ENCODE measurements around the gene FANK1.
"Not testable (repeated sequence)": the region's sequence is repeated elsewhere in the genome, so short reads cannot be mapped to it uniquely, and the experiment has no call there.

Gene FANK1

GRCh38 chr10:125895130-125896087 lies 955 bp upstream of the FANK1 start:
- Histone ChIP-seq H3K9ac (ENCODE audit: low read length) (peak overlapping the region; percentile 61; the same call in 1 of the 2 replicates), H2AFZ (ENCODE audit: low read length) (peak overlapping the region; percentile 82; the same call in 1 of the 2 replicates), H3K4me2 (ENCODE audit: low read depth, low read length) (peak overlapping the region; percentile 52; the same call in 1 of the 2 replicates), H3K4me3 (ENCODE audit: low read length) (peak overlapping the region; percentile 77)
- not testable (repeated sequence) for H3K27me3 ChIP-seq (replicated peaks; ENCODE audit: insufficient read depth, low read length); H3K9me3 ChIP-seq (replicated peaks; ENCODE audit: insufficient read depth, low read length); H3K36me3 ChIP-seq (replicated peaks; ENCODE audit: insufficient read depth, low read length); H3K27ac ChIP-seq (ENCODE audit: low read length); H3F3A ChIP-seq (ENCODE audit: insufficient read depth, low read length); H3K4me1 ChIP-seq (ENCODE audit: low read length); H3K79me2 ChIP-seq (ENCODE audit: low read length); H3K9me2 ChIP-seq (replicated peaks; ENCODE audit: insufficient read depth, low read length); H4K20me1 ChIP-seq (ENCODE audit: insufficient read depth, low read length)
- DNase-seq, result peak; percentile 34

DNA sequence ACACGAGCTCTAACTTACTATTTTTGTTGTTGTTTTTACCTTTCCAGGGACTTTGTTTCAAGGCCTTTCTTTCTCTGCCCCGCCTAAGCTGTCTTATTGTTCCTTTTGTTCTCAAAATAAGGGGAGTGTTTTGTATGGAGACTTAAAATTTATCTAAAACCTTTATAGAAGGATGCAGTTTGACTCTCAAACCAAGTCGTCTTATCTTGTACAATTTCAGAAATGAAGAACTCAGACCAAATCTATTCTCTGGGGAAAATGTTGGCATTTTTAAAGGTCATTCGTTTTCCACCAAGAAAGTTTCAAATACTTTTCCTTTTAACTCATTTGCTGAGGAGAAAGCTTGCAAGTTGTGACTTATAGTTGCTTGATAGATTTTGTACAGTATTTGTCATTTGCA lies 953 bp downstream of the FANK1 start:
- not testable (repeated sequence) for H3K27me3 ChIP-seq (replicated peaks; ENCODE audit: insufficient read depth, low read length); H3K36me3 ChIP-seq (replicated peaks; ENCODE audit: insufficient read depth, low read length); H3K4me2 ChIP-seq (ENCODE audit: low read depth, low read length); H3F3A ChIP-seq (ENCODE audit: insufficient read depth, low read length); DNase-seq; H3K9ac ChIP-seq (ENCODE audit: low read length); H3K9me3 ChIP-seq (replicated peaks; ENCODE audit: insufficient read depth, low read length); H3K4me1 ChIP-seq (ENCODE audit: low read length); H4K20me1 ChIP-seq (ENCODE audit: insufficient read depth, low read length); H3K79me2 ChIP-seq (ENCODE audit: low read length); H3K27ac ChIP-seq (ENCODE audit: low read length); H2AFZ ChIP-seq (ENCODE audit: low read length); H3K9me2 ChIP-seq (replicated peaks; ENCODE audit: insufficient read depth, low read length); H3K4me3 ChIP-seq (ENCODE audit: low read length)

DNA sequence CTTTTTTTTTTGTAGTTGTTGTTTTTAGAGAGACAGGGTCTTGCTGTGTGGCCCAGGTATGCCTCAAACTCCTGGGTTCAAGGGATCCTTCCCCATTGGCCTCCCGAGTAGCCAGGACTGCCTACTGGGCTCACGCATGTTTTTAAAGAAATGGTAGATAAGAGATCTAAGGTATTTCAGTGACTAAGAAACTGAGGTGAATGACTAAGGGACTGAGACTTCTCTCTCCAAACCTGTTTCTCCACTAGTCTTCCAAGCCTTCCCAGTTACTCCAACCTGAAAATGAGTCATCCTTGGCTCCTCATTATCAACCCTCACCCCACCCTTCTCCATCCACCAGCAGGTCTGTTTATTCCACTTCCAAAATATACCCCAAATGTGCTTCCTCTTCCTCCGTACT lies 4.6 kb downstream of the FANK1 start:
- not testable (repeated sequence) for H4K20me1 ChIP-seq (ENCODE audit: insufficient read depth, low read length); H3K9ac ChIP-seq (ENCODE audit: low read length); H3F3A ChIP-seq (ENCODE audit: insufficient read depth, low read length); H3K4me3 ChIP-seq (ENCODE audit: low read length); H3K4me2 ChIP-seq (ENCODE audit: low read depth, low read length); H3K9me3 ChIP-seq (replicated peaks; ENCODE audit: insufficient read depth, low read length); H3K4me1 ChIP-seq (ENCODE audit: low read length); H2AFZ ChIP-seq (ENCODE audit: low read length); DNase-seq; H3K36me3 ChIP-seq (replicated peaks; ENCODE audit: insufficient read depth, low read length); H3K27ac ChIP-seq (ENCODE audit: low read length); H3K79me2 ChIP-seq (ENCODE audit: low read length); H3K27me3 ChIP-seq (replicated peaks; ENCODE audit: insufficient read depth, low read length); H3K9me2 ChIP-seq (replicated peaks; ENCODE audit: insufficient read depth, low read length)

DNA sequence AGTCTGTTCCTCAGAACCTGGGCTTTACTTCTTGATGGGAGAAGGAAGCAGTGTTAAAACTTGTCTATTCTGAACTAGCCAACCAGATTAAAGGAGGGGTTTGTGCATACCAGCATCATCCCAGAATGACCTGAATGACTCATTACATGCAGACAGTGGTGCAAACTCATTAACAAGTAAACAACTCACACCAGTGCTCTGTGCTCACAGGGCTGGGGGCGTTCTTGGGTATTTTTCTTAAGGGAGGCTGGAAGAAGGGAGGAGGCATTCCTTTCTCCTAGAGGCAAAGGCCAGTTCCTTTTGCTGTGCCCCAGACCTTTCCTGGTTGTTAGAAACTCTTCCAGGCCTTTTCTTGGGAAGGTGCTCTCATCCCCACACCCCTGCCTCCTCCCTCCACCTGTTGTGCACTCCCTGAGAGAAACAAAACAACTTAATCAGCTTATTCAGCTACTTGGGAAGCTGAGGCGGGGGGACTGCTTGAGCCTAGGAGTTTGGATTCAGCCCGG lies 6.8 kb downstream of the FANK1 start:
- H3K9me2 ChIP-seq (replicated peaks; ENCODE audit: insufficient read depth, low read length); H3K4me1 ChIP-seq (ENCODE audit: low read length); H3K27ac ChIP-seq (ENCODE audit: low read length); H3K79me2 ChIP-seq (ENCODE audit: low read length); H2AFZ ChIP-seq (ENCODE audit: low read length); H3K9me3 ChIP-seq (replicated peaks; ENCODE audit: insufficient read depth, low read length); H3F3A ChIP-seq (ENCODE audit: insufficient read depth, low read length); DNase-seq; H3K36me3 ChIP-seq (replicated peaks; ENCODE audit: insufficient read depth, low read length); H3K9ac ChIP-seq (ENCODE audit: low read length); H3K4me3 ChIP-seq (ENCODE audit: low read length); H3K27me3 ChIP-seq (replicated peaks; ENCODE audit: insufficient read depth, low read length); H4K20me1 ChIP-seq (ENCODE audit: insufficient read depth, low read length); H3K4me2 ChIP-seq (ENCODE audit: low read depth, low read length): not testable (repeated sequence)

GRCh38 chr10:125905069-125905994 lies 9.0 kb downstream of the FANK1 start:
- H3K9me2 ChIP-seq (replicated peaks; ENCODE audit: insufficient read depth, low read length), result not testable (repeated sequence)

DNA sequence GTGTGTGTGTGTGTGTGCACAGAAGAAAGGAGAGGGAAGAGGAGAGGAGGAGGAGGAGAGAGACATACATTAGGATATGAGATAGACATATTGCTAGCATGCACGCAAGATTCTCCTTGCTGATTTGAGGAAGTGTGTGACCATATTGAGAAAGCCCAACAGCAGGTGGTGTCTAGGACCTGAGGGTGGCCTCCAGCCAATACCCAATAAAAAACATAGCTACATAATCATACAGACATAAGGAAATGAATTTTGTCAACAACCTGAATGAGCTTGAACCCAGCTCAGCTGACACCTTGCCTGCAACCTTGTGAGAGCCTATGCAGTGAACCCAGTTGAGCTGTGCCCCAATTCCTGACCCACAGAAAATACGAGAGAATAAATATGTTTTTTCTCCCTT lies 11.2 kb downstream of the FANK1 start:
- not testable (repeated sequence) for H3K79me2 ChIP-seq (ENCODE audit: low read length); H3K27me3 ChIP-seq (replicated peaks; ENCODE audit: insufficient read depth, low read length); DNase-seq; H3K4me2 ChIP-seq (ENCODE audit: low read depth, low read length); H3K9ac ChIP-seq (ENCODE audit: low read length); H3K27ac ChIP-seq (ENCODE audit: low read length); H3K36me3 ChIP-seq (replicated peaks; ENCODE audit: insufficient read depth, low read length); H3K4me3 ChIP-seq (ENCODE audit: low read length); H3F3A ChIP-seq (ENCODE audit: insufficient read depth, low read length); H3K9me3 ChIP-seq (replicated peaks; ENCODE audit: insufficient read depth, low read length); H4K20me1 ChIP-seq (ENCODE audit: insufficient read depth, low read length); H3K9me2 ChIP-seq (replicated peaks; ENCODE audit: insufficient read depth, low read length); H3K4me1 ChIP-seq (ENCODE audit: low read length); H2AFZ ChIP-seq (ENCODE audit: low read length)

More at GRCh38 chr10:125905069-125905994, 9.0 kb downstream of the FANK1 start:
- H3K79me2 ChIP-seq (ENCODE audit: low read length); H3K9ac ChIP-seq (ENCODE audit: low read length); H3K4me3 ChIP-seq (ENCODE audit: low read length); H4K20me1 ChIP-seq (ENCODE audit: insufficient read depth, low read length); DNase-seq; H3K9me3 ChIP-seq (replicated peaks; ENCODE audit: insufficient read depth, low read length); H3K27ac ChIP-seq (ENCODE audit: low read length); H3K27me3 ChIP-seq (replicated peaks; ENCODE audit: insufficient read depth, low read length); H3F3A ChIP-seq (ENCODE audit: insufficient read depth, low read length); H2AFZ ChIP-seq (ENCODE audit: low read length); H3K4me2 ChIP-seq (ENCODE audit: low read depth, low read length); H3K4me1 ChIP-seq (ENCODE audit: low read length); H3K36me3 ChIP-seq (replicated peaks; ENCODE audit: insufficient read depth, low read length): not testable (repeated sequence)

DNA sequence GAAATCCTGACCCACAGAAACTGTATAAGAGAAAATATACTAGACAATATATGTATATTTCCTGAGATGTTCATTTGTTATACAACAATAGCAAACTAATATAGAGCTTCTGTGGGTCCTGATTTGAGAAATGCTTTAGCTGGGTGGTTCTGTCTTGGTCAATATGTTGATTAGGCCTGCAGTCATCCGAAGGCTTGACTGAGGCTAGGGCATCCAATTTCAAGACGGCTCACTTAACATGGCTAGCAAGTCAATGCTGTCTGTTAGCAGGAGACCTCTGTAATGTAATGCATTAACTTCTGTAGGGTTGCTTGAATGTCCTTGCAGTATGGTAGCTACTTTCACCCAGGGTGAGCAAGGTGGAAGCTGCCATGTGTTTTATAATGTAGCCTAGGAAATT lies 12.4 kb downstream of the FANK1 start:
- not testable (repeated sequence) for DNase-seq; H3K4me3 ChIP-seq (ENCODE audit: low read length); H3K9ac ChIP-seq (ENCODE audit: low read length)

More for the DNA sequence above, 12.4 kb downstream of the FANK1 start:
- H3F3A ChIP-seq (ENCODE audit: insufficient read depth, low read length); H3K79me2 ChIP-seq (ENCODE audit: low read length); H3K27ac ChIP-seq (ENCODE audit: low read length); H3K9me2 ChIP-seq (replicated peaks; ENCODE audit: insufficient read depth, low read length); H2AFZ ChIP-seq (ENCODE audit: low read length); H3K36me3 ChIP-seq (replicated peaks; ENCODE audit: insufficient read depth, low read length); H3K9me3 ChIP-seq (replicated peaks; ENCODE audit: insufficient read depth, low read length); H3K27me3 ChIP-seq (replicated peaks; ENCODE audit: insufficient read depth, low read length); H4K20me1 ChIP-seq (ENCODE audit: insufficient read depth, low read length); H3K4me1 ChIP-seq (ENCODE audit: low read length); H3K4me2 ChIP-seq (ENCODE audit: low read depth, low read length): not testable (repeated sequence)

Measured in MM.1S (cell line).